ENCODE measurements around the gene LCE3D.

LCE3D gene

GRCh38 chr1:152580433-152580832 lies at the start of gene LCE3D:
TSS of gene LCE3D (minus strand) at chr1:152580516. CDS start at chr1:152579936, 580 bp downstream.
- TF ChIP-seq FOXM1 (IDR thresholded peaks at IDR 0.05; ENCODE audit: borderline replicate concordance, low read depth) (no peak), YY1 (IDR thresholded peaks at IDR 0.05; ENCODE audit: low read depth) (no peak), TCF12 (IDR thresholded peaks at IDR 0.05; ENCODE audit: low read depth) (no peak), TAF1 (IDR thresholded peaks at IDR 0.05; ENCODE audit: low read depth) (no peak), USF1 (IDR thresholded peaks at IDR 0.05) (no peak), CREB1 (IDR thresholded peaks at IDR 0.05; ENCODE audit: low read depth) (no peak), ZBTB7A (IDR thresholded peaks at IDR 0.05; ENCODE audit: low read depth) (no peak), EP300 (IDR thresholded peaks at IDR 0.05; ENCODE audit: borderline replicate concordance) (no peak)

- TF ChIP-seq CREB1 (IDR thresholded peaks at IDR 0.05; ENCODE audit: low read depth) (no peak), ZBTB7A (IDR thresholded peaks at IDR 0.05; ENCODE audit: low read depth) (no peak), TCF12 (IDR thresholded peaks at IDR 0.05; ENCODE audit: low read depth) (no peak), TAF1 (IDR thresholded peaks at IDR 0.05; ENCODE audit: low read depth) (no peak), YY1 (IDR thresholded peaks at IDR 0.05; ENCODE audit: low read depth) (no peak), EP300 (IDR thresholded peaks at IDR 0.05; ENCODE audit: borderline replicate concordance) (no peak), RAD21 (IDR thresholded peaks at IDR 0.05; ENCODE audit: low read depth) (no peak), USF1 (IDR thresholded peaks at IDR 0.05) (no peak), NFIC (IDR thresholded peaks at IDR 0.05) (no peak), TEAD4 (IDR thresholded peaks at IDR 0.05) (no peak), CEBPB (IDR thresholded peaks at IDR 0.05) (no peak), EGR1 (IDR thresholded peaks at IDR 0.05) (no peak), FOXM1 (IDR thresholded peaks at IDR 0.05; ENCODE audit: borderline replicate concordance, low read depth) (no peak)
- TF ChIP-seq, protein P1, sequence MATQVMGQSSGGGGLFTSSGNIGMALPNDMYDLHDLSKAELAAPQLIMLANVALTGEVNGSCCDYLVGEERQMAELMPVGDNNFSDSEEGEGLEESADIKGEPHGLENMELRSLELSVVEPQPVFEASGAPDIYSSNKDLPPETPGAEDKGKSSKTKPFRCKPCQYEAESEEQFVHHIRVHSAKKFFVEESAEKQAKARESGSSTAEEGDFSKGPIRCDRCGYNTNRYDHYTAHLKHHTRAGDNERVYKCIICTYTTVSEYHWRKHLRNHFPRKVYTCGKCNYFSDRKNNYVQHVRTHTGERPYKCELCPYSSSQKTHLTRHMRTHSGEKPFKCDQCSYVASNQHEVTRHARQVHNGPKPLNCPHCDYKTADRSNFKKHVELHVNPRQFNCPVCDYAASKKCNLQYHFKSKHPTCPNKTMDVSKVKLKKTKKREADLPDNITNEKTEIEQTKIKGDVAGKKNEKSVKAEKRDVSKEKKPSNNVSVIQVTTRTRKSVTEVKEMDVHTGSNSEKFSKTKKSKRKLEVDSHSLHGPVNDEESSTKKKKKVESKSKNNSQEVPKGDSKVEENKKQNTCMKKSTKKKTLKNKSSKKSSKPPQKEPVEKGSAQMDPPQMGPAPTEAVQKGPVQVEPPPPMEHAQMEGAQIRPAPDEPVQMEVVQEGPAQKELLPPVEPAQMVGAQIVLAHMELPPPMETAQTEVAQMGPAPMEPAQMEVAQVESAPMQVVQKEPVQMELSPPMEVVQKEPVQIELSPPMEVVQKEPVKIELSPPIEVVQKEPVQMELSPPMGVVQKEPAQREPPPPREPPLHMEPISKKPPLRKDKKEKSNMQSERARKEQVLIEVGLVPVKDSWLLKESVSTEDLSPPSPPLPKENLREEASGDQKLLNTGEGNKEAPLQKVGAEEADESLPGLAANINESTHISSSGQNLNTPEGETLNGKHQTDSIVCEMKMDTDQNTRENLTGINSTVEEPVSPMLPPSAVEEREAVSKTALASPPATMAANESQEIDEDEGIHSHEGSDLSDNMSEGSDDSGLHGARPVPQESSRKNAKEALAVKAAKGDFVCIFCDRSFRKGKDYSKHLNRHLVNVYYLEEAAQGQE (IDR thresholded peaks at IDR 0.05; ENCODE audit: low read depth), result no peak
- TF ChIP-seq, protein P2, sequence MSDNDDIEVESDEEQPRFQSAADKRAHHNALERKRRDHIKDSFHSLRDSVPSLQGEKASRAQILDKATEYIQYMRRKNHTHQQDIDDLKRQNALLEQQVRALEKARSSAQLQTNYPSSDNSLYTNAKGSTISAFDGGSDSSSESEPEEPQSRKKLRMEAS (IDR thresholded peaks at IDR 0.05), result no peak
These were observed 46.4 kb upstream of the LCE3D start for GRCh38 chr1:152626744-152627143.

DNA sequence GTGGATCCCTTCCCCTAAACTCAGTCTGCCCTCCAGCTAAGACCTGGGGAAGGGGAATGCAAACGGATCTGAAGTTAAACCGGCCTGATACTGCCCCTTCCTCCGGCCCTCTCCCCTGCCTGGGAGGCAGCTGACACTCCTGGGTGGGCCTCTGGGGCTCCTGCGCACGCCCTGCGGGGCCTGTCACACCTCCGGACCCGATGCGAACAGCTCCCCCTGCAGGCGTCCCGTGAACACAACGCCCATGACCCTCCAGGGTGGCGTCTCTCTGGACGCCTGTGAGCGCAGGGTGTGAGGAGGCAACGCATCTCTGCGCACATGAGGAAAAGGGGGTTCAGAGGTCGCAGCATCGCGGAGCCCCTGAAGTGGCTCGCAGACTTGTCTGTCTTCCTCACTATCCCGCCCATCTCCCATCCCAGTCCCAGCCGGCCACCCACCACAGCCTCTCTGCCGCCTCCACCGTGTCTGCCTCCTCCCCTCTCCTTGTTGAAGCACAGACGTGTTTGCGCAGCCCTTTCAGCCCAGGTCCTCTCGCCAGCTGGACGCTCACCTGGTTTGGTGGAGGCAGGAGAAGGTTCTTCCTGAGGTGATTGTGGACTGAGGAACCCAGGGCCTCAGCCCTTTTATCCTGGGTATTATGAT lies 43.0 kb upstream of the LCE3D start:
- TF ChIP-seq RAD21 (IDR thresholded peaks at IDR 0.05; ENCODE audit: low read depth) (no peak), NFIC (IDR thresholded peaks at IDR 0.05) (no peak), FOXM1 (IDR thresholded peaks at IDR 0.05; ENCODE audit: borderline replicate concordance, low read depth) (no peak), ZBTB7A (IDR thresholded peaks at IDR 0.05; ENCODE audit: low read depth) (no peak), EP300 (IDR thresholded peaks at IDR 0.05; ENCODE audit: borderline replicate concordance) (no peak), USF1 (IDR thresholded peaks at IDR 0.05) (no peak), TAF1 (IDR thresholded peaks at IDR 0.05; ENCODE audit: low read depth) (no peak)

DNA sequence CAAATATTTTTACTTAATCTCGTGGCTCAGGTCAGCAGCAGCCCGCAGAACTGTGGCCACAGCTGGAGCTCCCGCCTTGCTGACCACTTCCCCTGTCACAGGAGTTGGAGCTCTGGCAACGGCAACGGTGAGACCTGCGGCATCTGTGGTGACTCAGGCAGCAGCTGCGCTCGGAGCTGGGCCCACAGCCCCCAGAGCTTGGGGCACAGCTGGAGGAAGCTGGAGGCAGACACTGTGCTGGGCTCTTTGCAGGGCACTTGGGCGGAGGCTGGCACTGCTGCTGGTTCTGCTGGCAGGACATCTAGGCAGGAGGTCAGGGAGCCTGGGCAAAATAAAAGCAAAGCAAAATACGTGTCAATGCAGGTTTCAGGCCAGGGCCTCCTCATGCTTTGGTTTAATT lies 42.5 kb upstream of the LCE3D start, which contains the start of gene LCE3A:
TSS of gene LCE3A (minus strand) at position 301 of the 400 bp plus-strand sequence. CDS start at position 301, 0 bp downstream.
- TF ChIP-seq TEAD4 (IDR thresholded peaks at IDR 0.05), result no peak
- TF ChIP-seq RAD21 (IDR thresholded peaks at IDR 0.05; ENCODE audit: low read depth), result no peak
- no peak for TF ChIP-seq YY1 (IDR thresholded peaks at IDR 0.05; ENCODE audit: low read depth)
- TF ChIP-seq, protein P2 (IDR thresholded peaks at IDR 0.05), result no peak
- no peak for TF ChIP-seq EGR1 (IDR thresholded peaks at IDR 0.05)
- TF ChIP-seq EP300 (IDR thresholded peaks at IDR 0.05; ENCODE audit: borderline replicate concordance), result no peak
- no peak for TF ChIP-seq USF1 (IDR thresholded peaks at IDR 0.05)
- TF ChIP-seq CREB1 (IDR thresholded peaks at IDR 0.05; ENCODE audit: low read depth), result no peak
- no peak for TF ChIP-seq TAF1 (IDR thresholded peaks at IDR 0.05; ENCODE audit: low read depth)
- TF ChIP-seq FOXM1 (IDR thresholded peaks at IDR 0.05; ENCODE audit: borderline replicate concordance, low read depth), result no peak
- no peak for TF ChIP-seq TCF12 (IDR thresholded peaks at IDR 0.05; ENCODE audit: low read depth)
- TF ChIP-seq, protein P1 (IDR thresholded peaks at IDR 0.05; ENCODE audit: low read depth), result no peak
- no peak for TF ChIP-seq ZBTB7A (IDR thresholded peaks at IDR 0.05; ENCODE audit: low read depth)

GRCh38 chr1:152621993-152622392 lies 41.7 kb upstream of the LCE3D start:
- no peak for TF ChIP-seq CEBPB (IDR thresholded peaks at IDR 0.05)
- no peak for TF ChIP-seq TCF12 (IDR thresholded peaks at IDR 0.05; ENCODE audit: low read depth)
- TF ChIP-seq, protein P2 (IDR thresholded peaks at IDR 0.05), result no peak
- TF ChIP-seq USF1 (IDR thresholded peaks at IDR 0.05), result no peak
- TF ChIP-seq ZBTB7A (IDR thresholded peaks at IDR 0.05; ENCODE audit: low read depth), result no peak
- no peak for TF ChIP-seq EGR1 (IDR thresholded peaks at IDR 0.05)
- no peak for TF ChIP-seq EP300 (IDR thresholded peaks at IDR 0.05; ENCODE audit: borderline replicate concordance)
- no peak for TF ChIP-seq YY1 (IDR thresholded peaks at IDR 0.05; ENCODE audit: low read depth)
- no peak for TF ChIP-seq TAF1 (IDR thresholded peaks at IDR 0.05; ENCODE audit: low read depth)
- TF ChIP-seq TEAD4 (IDR thresholded peaks at IDR 0.05), result no peak
- TF ChIP-seq CREB1 (IDR thresholded peaks at IDR 0.05; ENCODE audit: low read depth), result no peak
- no peak for TF ChIP-seq FOXM1 (IDR thresholded peaks at IDR 0.05; ENCODE audit: borderline replicate concordance, low read depth)
- TF ChIP-seq, protein P1 (IDR thresholded peaks at IDR 0.05; ENCODE audit: low read depth), result no peak
- no peak for TF ChIP-seq NFIC (IDR thresholded peaks at IDR 0.05)
- no peak for TF ChIP-seq RAD21 (IDR thresholded peaks at IDR 0.05; ENCODE audit: low read depth)

Measured in Ishikawa (cell line).